Measurements from ENCODE around the gene PSME1. TPM values are rescaled to one million over a fixed set of nuclear protein-coding genes. Genes with fewer than 3 reads are reported as not detected.

PSME1 gene
- total and polyA plus RNA-seq, 2 of the 13 experiments (the other 11 are each of a cell fraction or from before 2014, with no cell fraction given), result 159 to 608 TPM

DNA sequence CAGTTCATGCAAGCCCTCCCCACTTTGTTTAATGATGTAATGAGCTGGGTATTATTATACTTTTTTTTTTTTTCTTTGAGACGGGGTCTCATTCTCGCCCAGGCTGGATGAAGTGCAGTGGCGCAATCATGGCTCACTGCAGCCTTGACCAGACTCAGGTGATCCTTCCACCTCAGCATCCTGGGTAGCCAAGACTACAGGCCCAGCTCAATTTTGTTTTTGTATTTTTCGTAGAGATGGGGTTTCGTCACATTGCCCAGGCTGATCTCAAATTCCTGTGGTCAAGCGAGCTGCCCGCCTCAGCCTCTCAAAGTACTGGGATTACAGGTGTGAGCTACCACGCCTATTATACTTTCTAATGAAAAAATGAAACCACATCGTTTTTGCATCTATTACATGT lies 25.9 kb upstream of the PSME1 start (continued):
- TF ChIP-seq, protein P1, sequence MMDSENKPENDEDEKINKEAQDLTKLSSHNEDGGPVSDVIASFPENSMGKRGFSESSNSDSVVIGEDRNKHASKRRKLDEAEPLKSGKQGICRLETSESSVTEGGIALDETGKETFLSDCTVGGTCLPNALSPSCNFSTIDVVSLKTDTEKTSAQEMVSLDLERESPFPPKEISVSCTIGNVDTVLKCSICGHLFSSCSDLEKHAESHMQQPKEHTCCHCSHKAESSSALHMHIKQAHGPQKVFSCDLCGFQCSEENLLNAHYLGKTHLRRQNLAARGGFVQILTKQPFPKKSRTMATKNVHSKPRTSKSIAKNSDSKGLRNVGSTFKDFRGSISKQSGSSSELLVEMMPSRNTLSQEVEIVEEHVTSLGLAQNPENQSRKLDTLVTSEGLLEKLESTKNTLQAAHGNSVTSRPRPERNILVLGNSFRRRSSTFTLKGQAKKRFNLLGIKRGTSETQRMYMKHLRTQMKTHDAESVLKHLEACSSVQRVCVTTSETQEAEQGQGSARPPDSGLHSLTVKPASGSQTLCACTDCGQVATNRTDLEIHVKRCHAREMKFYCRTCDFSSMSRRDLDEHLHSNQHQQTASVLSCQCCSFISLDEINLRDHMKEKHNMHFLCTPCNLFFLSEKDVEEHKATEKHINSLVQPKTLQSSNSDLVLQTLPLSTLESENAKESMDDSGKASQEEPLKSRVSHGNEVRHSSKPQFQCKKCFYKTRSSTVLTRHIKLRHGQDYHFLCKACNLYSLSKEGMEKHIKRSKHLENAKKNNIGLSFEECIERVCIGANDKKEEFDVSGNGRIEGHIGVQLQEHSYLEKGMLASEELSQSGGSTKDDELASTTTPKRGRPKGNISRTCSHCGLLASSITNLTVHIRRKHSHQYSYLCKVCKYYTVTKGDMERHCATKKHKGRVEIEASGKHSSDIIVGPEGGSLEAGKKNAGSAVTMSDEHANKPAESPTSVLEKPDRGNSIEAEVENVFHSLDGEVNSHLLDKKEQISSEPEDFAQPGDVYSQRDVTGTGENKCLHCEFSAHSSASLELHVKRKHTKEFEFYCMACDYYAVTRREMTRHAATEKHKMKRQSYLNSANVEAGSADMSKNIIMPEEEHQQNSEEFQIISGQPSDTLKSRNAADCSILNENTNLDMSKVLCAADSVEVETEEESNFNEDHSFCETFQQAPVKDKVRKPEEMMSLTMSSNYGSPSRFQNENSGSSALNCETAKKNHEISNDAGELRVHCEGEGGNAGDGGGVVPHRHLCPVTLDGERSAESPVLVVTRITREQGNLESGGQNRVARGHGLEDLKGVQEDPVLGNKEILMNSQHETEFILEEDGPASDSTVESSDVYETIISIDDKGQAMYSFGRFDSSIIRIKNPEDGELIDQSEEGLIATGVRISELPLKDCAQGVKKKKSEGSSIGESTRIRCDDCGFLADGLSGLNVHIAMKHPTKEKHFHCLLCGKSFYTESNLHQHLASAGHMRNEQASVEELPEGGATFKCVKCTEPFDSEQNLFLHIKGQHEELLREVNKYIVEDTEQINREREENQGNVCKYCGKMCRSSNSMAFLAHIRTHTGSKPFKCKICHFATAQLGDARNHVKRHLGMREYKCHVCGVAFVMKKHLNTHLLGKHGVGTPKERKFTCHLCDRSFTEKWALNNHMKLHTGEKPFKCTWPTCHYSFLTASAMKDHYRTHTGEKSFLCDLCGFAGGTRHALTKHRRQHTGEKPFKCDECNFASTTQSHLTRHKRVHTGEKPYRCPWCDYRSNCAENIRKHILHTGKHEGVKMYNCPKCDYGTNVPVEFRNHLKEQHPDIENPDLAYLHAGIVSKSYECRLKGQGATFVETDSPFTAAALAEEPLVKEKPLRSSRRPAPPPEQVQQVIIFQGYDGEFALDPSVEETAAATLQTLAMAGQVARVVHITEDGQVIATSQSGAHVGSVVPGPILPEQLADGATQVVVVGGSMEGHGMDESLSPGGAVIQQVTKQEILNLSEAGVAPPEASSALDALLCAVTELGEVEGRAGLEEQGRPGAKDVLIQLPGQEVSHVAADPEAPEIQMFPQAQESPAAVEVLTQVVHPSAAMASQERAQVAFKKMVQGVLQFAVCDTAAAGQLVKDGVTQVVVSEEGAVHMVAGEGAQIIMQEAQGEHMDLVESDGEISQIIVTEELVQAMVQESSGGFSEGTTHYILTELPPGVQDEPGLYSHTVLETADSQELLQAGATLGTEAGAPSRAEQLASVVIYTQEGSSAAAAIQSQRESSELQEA (CRISPR knock-in tag; IDR thresholded peaks at IDR 0.05; ENCODE audit: not compliant biosample characterization), result no peak
- peak; percentile 77; the same call in 1 of the 2 replicates for TF ChIP-seq ZNF362 (CRISPR knock-in tag; IDR thresholded peaks at IDR 0.05; ENCODE audit: borderline replicate concordance)
- TF ChIP-seq SMYD3 (CRISPR knock-in tag; IDR thresholded peaks at IDR 0.05), result peak; percentile 42; the same call in 1 of the 2 replicates
- no peak; the same call in 1 of the 2 replicates for TF ChIP-seq KAT7 (CRISPR knock-in tag; IDR thresholded peaks at IDR 0.05; ENCODE audit: borderline replicate concordance)
- TF ChIP-seq TFAP4 (IDR thresholded peaks at IDR 0.05; ENCODE audit: borderline replicate concordance, low read depth), result 0 out of 2 replicates have a peak, but pooled peaks have one; percentile 12
- TF ChIP-seq ZNF121 (CRISPR knock-in tag; IDR thresholded peaks at IDR 0.05), result peak; percentile 34; the same call in 1 of the 2 replicates
- TF ChIP-seq, protein P2, sequence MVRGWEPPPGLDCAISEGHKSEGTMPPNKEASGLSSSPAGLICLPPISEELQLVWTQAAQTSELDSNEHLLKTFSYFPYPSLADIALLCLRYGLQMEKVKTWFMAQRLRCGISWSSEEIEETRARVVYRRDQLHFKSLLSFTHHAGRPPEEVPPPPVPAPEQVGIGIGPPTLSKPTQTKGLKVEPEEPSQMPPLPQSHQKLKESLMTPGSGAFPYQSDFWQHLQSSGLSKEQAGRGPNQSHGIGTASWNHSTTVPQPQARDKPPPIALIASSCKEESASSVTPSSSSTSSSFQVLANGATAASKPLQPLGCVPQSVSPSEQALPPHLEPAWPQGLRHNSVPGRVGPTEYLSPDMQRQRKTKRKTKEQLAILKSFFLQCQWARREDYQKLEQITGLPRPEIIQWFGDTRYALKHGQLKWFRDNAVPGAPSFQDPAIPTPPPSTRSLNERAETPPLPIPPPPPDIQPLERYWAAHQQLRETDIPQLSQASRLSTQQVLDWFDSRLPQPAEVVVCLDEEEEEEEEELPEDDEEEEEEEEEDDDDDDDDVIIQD (CRISPR knock-in tag; IDR thresholded peaks at IDR 0.05; ENCODE audit: low read depth), result peak; percentile 24; the same call in 1 of the 2 replicates
- TF ChIP-seq MAFK (conservative IDR thresholded peaks at IDR 0.05 in 1 of 2, IDR thresholded peaks at IDR 0.05 in 1 of 2; ENCODE audit: low read length in 2 of 2), result no peak
- peak; percentile 44; the same call in 1 of the 2 replicates for TF ChIP-seq ZNF501 (CRISPR knock-in tag; IDR thresholded peaks at IDR 0.05)
- TF ChIP-seq PCBP1 (IDR thresholded peaks at IDR 0.05; ENCODE audit: borderline replicate concordance, low read depth, low read length), result no peak
- TF ChIP-seq ARID4A (CRISPR knock-in tag; IDR thresholded peaks at IDR 0.05; ENCODE audit: borderline replicate concordance), result peak; percentile 43; the same call in 1 of the 2 replicates

Measured in HepG2 (cell line).